CD4-positive, alpha-beta memory T cell (primary cell): Measurements from ENCODE around the gene OR5L2. TPM values are rescaled to one million over a fixed set of nuclear protein-coding genes. Genes with fewer than 3 reads are reported as not detected.

ENCODE experiments used
- CTCF ChIA-PET: fragments of 350-600 bp; sonication (Branson Sonifier 250); formaldehyde crosslinking; loops from one replicate; lab custom pipeline; 2021; ENCODE audit warnings: inconsistent platforms; ENCODE audit not compliant: partially characterized antibody; lab: Charles Lee
- POLR2A ChIA-PET: fragments of 350-600 bp; sonication (Branson Sonifier 250); formaldehyde crosslinking; loops from one replicate; lab custom pipeline; 2021; ENCODE audit not compliant: partially characterized antibody; lab: Charles Lee
- DNase-seq, 5 donors: peaks; one replicate each; pipeline versions ENCODE4 v3.0.0 to v3.0.0-alpha.2; 2020 to 2022; ENCODE audit warnings: mixed read lengths in 1 of 5
- H3K27ac ChIP-seq: one replicate; pipeline ENCODE4 v1.7.0; 2013; ENCODE audit warnings: low read depth, low read length
- H3K27me3 ChIP-seq: 2 replicates; pipeline ENCODE4 v1.7.0; 2013; ENCODE audit warnings: mild to moderate bottlenecking, low read length, moderate library complexity; ENCODE audit not compliant: insufficient read depth
- H3K36me3 ChIP-seq: 2 replicates; pipeline ENCODE4 v1.7.0; 2013; ENCODE audit warnings: mild to moderate bottlenecking, low read length, moderate library complexity; ENCODE audit not compliant: insufficient read depth
- H3K4me1 ChIP-seq: 2 replicates; pipeline ENCODE4 v1.7.0; 2013; ENCODE audit warnings: mild to moderate bottlenecking, low read length, moderate library complexity; ENCODE audit not compliant: insufficient read depth
- H3K4me3 ChIP-seq, 2 donors: one replicate each; pipeline ENCODE4 v1.7.0; 2013; ENCODE audit warnings: low read length in 2 of 2, mild to moderate bottlenecking in 1 of 2
- H3K9me3 ChIP-seq, 2 donors: one replicate each; pipeline ENCODE4 v1.7.0; 2013; ENCODE audit warnings: low read length in 2 of 2, control low read depth in 1 of 2; ENCODE audit not compliant: control insufficient read depth in 1 of 2
- H3K27ac Mint-ChIP-seq, 7 donors: one replicate each; pipeline ENCODE4 v1.8.0; 2020 to 2021; ENCODE audit warnings: mixed read lengths in 7 of 7, mild to moderate bottlenecking in 6 of 7, inconsistent platforms in 3 of 7, moderate library complexity in 3 of 7
- H3K27me3 Mint-ChIP-seq, 2 donors: one replicate each; pipeline ENCODE4 v1.8.0; 2020 to 2021; ENCODE audit warnings: mixed read lengths in 2 of 2
- H3K36me3 Mint-ChIP-seq, 2 donors: one replicate each; pipeline ENCODE4 v1.8.0; 2020 to 2021; ENCODE audit warnings: mixed read lengths in 2 of 2, inconsistent platforms in 1 of 2, mild to moderate bottlenecking in 1 of 2
- H3K4me1 Mint-ChIP-seq, 4 donors: one replicate each; pipeline ENCODE4 v1.8.0; 2020 to 2021; ENCODE audit warnings: mixed read lengths in 4 of 4, mild to moderate bottlenecking in 1 of 4
- H3K4me3 Mint-ChIP-seq, 8 donors: one replicate each; pipeline ENCODE4 v1.8.0; 2020 to 2021; ENCODE audit warnings: mixed read lengths in 8 of 8, mild to moderate bottlenecking in 7 of 8, moderate library complexity in 6 of 8, inconsistent platforms in 3 of 8
- H3K9me3 Mint-ChIP-seq, 8 donors: one replicate each; pipeline ENCODE4 v1.8.0; 2020 to 2021; ENCODE audit warnings: mixed read lengths in 8 of 8, mild to moderate bottlenecking in 5 of 8, inconsistent platforms in 3 of 8, moderate library complexity in 1 of 8
- intact Hi-C: fragments of 100-400 bp; cut with micrococcal nuclease; formaldehyde crosslinking; loops from one replicate; pipeline ENCODE4 v1.15.1; 2023
- polyA plus RNA-seq, 2 donors: library from polyadenylated mRNA; unstranded; fragments of 300-500 nt; fragmentation: Illumina TruSeq; gene quantifications; one replicate each; pipeline ENCODE4 v1.2.3, GENCODE V29; 2021
- total RNA-seq, 2 experiments: library from RNA; stranded (reverse); gene quantifications; one replicate each; pipeline ENCODE4 v1.2.3, GENCODE V29; 2021

OR5L2 gene
- total RNA-seq (not detected), polyA plus RNA-seq (not detected)

GRCh38 chr11:55826919-55827318 is at the start of gene OR5L2:
Gene OR5L2 (plus strand): TSS chr11:55827219. CDS start chr11:55827219, 0 bp downstream.
- Histone ChIP-seq H3K27me3 (no peaks in the 10 kb centered on the region), H3K27ac (no peak within 1 kb of the TSS), H3K9me3 (no peaks in the 10 kb centered on the region), H3K4me1 (no peaks in the 10 kb centered on the region), H3K4me3 (no peak within 1 kb of the TSS), H3K36me3 (no peaks in the 10 kb centered on the region)
- ChIA-PET POLR2A (no interaction called here), CTCF (no interaction called here)
- Mint-ChIP-seq H3K4me1 (no peaks in the 10 kb centered on the region), H3K9me3 (peaks cover 2 to 22% (median 7%) of the 10 kb centered on the region in 8 donors), H3K4me3 (no peak within 1 kb of the TSS), H3K27me3 (no peaks in the 10 kb centered on the region), H3K36me3 (no peaks in the 10 kb centered on the region), H3K27ac (no peak within 1 kb of the TSS)
- DNase-seq, result no peak
- intact Hi-C loops, result no loop called here

- Histone ChIP-seq H3K27ac (no peak overlapping the region), H3K27me3 (no peaks in the 10 kb centered on the region), H3K4me1 (no peaks in the 10 kb centered on the region), H3K36me3 (no peaks in the 10 kb centered on the region), H3K4me3 (no peak overlapping the region), H3K9me3 (no peaks in the 10 kb centered on the region)
- Mint-ChIP-seq H3K27ac (no peak overlapping the region), H3K4me3 (no peak overlapping the region), H3K4me1 (no peaks in the 10 kb centered on the region), H3K27me3 (no peaks in the 10 kb centered on the region), H3K9me3 (peaks cover 7 to 16% (median 11%) of the 10 kb centered on the region in 8 donors), H3K36me3 (no peaks in the 10 kb centered on the region)
- ChIA-PET CTCF (no interaction called here), POLR2A (no interaction called here)
- intact Hi-C loops, result no loop called here
- DNase-seq, result no peak
Measured at GRCh38 chr11:55791606-55792005, 35.4 kb upstream of the OR5L2 start.

DNA sequence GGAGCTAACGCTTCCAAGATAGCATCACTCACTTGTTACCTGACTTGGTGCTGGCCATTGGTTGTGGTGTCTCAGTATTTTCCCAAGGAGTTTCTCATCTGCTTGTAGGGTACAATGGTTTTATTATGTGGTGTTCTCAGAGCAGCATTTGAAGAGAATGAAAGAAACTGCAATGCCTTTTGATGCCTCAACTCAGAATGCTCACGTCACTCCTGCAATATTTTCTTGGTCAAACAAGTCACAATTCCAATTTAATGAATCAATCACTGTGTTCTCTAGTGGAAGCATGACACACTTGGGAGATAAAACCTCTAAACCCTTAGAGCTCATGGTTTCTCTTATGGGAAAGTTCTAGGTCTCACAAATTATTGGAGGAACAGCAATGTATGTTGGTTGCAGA is 33.7 kb upstream of the OR5L2 start:
- Mint-ChIP-seq H3K4me3 (no peak overlapping the region), H3K27ac (no peak overlapping the region), H3K4me1 (no peaks in the 10 kb centered on the region), H3K36me3 (no peaks in the 10 kb centered on the region), H3K27me3 (no peaks in the 10 kb centered on the region), H3K9me3 (peaks cover 4 to 14% (median 9%) of the 10 kb centered on the region in 8 donors)
- no peaks in the 10 kb centered on the region for H3K27me3 ChIP-seq
- POLR2A ChIA-PET, result no interaction called here
- intact Hi-C loops, result no loop called here
- H3K4me1 ChIP-seq, result no peaks in the 10 kb centered on the region
- CTCF ChIA-PET, result no interaction called here
- H3K9me3 ChIP-seq, result no peaks in the 10 kb centered on the region
- H3K27ac ChIP-seq, result no peak overlapping the region
- no peak overlapping the region for H3K4me3 ChIP-seq
- DNase-seq, result no peak
- H3K36me3 ChIP-seq, result no peaks in the 10 kb centered on the region

GRCh38 chr11:55795256-55795655 is 31.8 kb upstream of the OR5L2 start, which contains the start of gene OR5D14:
Gene OR5D14 (plus strand): TSS chr11:55795556. CDS start chr11:55795556, 0 bp downstream.
- POLR2A ChIA-PET, result no interaction called here
- DNase-seq, result no peak
- H3K4me3 Mint-ChIP-seq, result no peak within 1 kb of the TSS
- intact Hi-C loops, result no loop called here
- no peaks in the 10 kb centered on the region for H3K27me3 Mint-ChIP-seq
- H3K36me3 ChIP-seq, result no peaks in the 10 kb centered on the region
- no peak within 1 kb of the TSS for H3K27ac Mint-ChIP-seq
- H3K9me3 ChIP-seq, result no peaks in the 10 kb centered on the region
- H3K4me3 ChIP-seq, result no peak within 1 kb of the TSS
- CTCF ChIA-PET, result no interaction called here
- H3K36me3 Mint-ChIP-seq, result no peaks in the 10 kb centered on the region
- no peaks in the 10 kb centered on the region for H3K4me1 Mint-ChIP-seq
- no peaks in the 10 kb centered on the region for H3K4me1 ChIP-seq
- H3K27me3 ChIP-seq, result no peaks in the 10 kb centered on the region
- H3K27ac ChIP-seq, result no peak within 1 kb of the TSS
- peaks cover 7 to 22% (median 17%) of the 10 kb centered on the region in 8 donors for H3K9me3 Mint-ChIP-seq

DNA sequence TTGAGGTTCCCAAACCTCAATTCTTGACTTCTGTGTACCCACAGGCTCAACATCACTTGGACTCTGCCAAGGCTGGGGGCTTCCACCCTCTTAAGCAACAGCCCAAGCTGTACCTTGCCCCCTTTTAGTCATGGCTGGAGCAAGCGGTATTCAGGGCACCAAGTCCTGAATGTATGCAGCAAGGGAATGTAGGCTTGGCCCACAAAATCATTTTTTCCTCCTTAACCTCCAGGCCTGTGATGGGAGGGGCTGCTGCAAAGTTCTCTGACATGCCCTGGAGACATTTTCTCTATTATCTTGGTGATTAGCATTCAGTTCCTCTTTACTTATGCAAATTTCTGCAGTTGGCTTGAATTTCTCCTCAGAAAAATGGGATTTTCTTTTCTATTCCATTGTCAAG is 20.8 kb upstream of the OR5L2 start:
- CTCF ChIA-PET, result no interaction called here
- no peaks in the 10 kb centered on the region for H3K36me3 Mint-ChIP-seq
- POLR2A ChIA-PET, result no interaction called here
- H3K4me3 Mint-ChIP-seq, result no peak overlapping the region
- H3K4me3 ChIP-seq, result no peak overlapping the region
- H3K4me1 ChIP-seq, result no peaks in the 10 kb centered on the region
- H3K27ac ChIP-seq, result no peak overlapping the region
- intact Hi-C loops, result no loop called here
- H3K27me3 ChIP-seq, result no peaks in the 10 kb centered on the region
- peaks cover 0 to 11% of the 10 kb centered on the region in 2 donors for H3K9me3 ChIP-seq
- H3K4me1 Mint-ChIP-seq, result no peaks in the 10 kb centered on the region
- H3K36me3 ChIP-seq, result no peaks in the 10 kb centered on the region
- DNase-seq, result no peak
- H3K9me3 Mint-ChIP-seq, result peaks cover 9 to 36% (median 27%) of the 10 kb centered on the region in 8 donors
- no peaks in the 10 kb centered on the region for H3K27me3 Mint-ChIP-seq
- no peak overlapping the region for H3K27ac Mint-ChIP-seq

GRCh38 chr11:55811067-55811466 is 16.0 kb upstream of the OR5L2 start, which contains the start of gene OR5L1:
Gene OR5L1 (plus strand): TSS chr11:55811367. CDS start chr11:55811467, 100 bp downstream.
- H3K27ac Mint-ChIP-seq, result peak within 1 kb of the TSS in 1 of 7 donors; percentile 54
- ChIA-PET POLR2A (no interaction called here), CTCF (no interaction called here)
- H3K4me1 Mint-ChIP-seq, result no peaks in the 10 kb centered on the region
- DNase-seq, result no peak
- H3K27me3 Mint-ChIP-seq, result no peaks in the 10 kb centered on the region
- H3K36me3 Mint-ChIP-seq, result no peaks in the 10 kb centered on the region
- Histone ChIP-seq H3K27me3 (no peaks in the 10 kb centered on the region), H3K4me1 (no peaks in the 10 kb centered on the region), H3K4me3 (no peak within 1 kb of the TSS), H3K9me3 (peaks cover 0 to 11% of the 10 kb centered on the region in 2 donors), H3K27ac (no peak within 1 kb of the TSS), H3K36me3 (no peaks in the 10 kb centered on the region)
- intact Hi-C loops, result no loop called here
- H3K9me3 Mint-ChIP-seq, result peaks cover 12 to 39% (median 23%) of the 10 kb centered on the region in 8 donors
- no peak within 1 kb of the TSS for H3K4me3 Mint-ChIP-seq

GRCh38 chr11:55819330-55819729 is 7.7 kb upstream of the OR5L2 start, which contains the start of gene OR5D18:
Gene OR5D18 (plus strand): TSS chr11:55819630. CDS start chr11:55819630, 0 bp downstream.
- H3K27me3 Mint-ChIP-seq, result no peaks in the 10 kb centered on the region
- no peak within 1 kb of the TSS for H3K27ac Mint-ChIP-seq
- Histone ChIP-seq H3K4me1 (no peaks in the 10 kb centered on the region), H3K27ac (no peak within 1 kb of the TSS), H3K9me3 (no peaks in the 10 kb centered on the region), H3K4me3 (no peak within 1 kb of the TSS), H3K27me3 (no peaks in the 10 kb centered on the region), H3K36me3 (no peaks in the 10 kb centered on the region)
- peaks cover 8 to 44% (median 27%) of the 10 kb centered on the region in 8 donors for H3K9me3 Mint-ChIP-seq
- no peaks in the 10 kb centered on the region for H3K36me3 Mint-ChIP-seq
- ChIA-PET POLR2A (no interaction called here), CTCF (no interaction called here)
- intact Hi-C loops, result no loop called here
- no peak for DNase-seq
- no peak within 1 kb of the TSS for H3K4me3 Mint-ChIP-seq
- H3K4me1 Mint-ChIP-seq, result no peaks in the 10 kb centered on the region
